Neural progenitor cell (in vitro differentiated cells): Measurements from ENCODE around the gene CDKN2A.

Experiments
- EZH2 ChIP-seq: fragments of 200-600 bp; sonication (generic); IDR thresholded peaks from 2 replicates; pipeline ENCODE4 v1.6.1; 2017; ENCODE audit warnings: antibody characterized with exemption, mild to moderate bottlenecking, moderate library complexity
- EZH2phosphoT487 ChIP-seq: fragments of 200-600 bp; sonication (generic); IDR thresholded peaks from 2 replicates; pipeline ENCODE4 v1.6.1; 2017; ENCODE audit warnings: antibody characterized with exemption
- TF ChIP-seq, protein P1 (sequence below): fragments of 200-600 bp; sonication (generic); IDR thresholded peaks from 2 replicates; pipeline ENCODE4 v1.5.1; 2017; ENCODE audit warnings: antibody characterized with exemption, mild to moderate bottlenecking

DNA sequence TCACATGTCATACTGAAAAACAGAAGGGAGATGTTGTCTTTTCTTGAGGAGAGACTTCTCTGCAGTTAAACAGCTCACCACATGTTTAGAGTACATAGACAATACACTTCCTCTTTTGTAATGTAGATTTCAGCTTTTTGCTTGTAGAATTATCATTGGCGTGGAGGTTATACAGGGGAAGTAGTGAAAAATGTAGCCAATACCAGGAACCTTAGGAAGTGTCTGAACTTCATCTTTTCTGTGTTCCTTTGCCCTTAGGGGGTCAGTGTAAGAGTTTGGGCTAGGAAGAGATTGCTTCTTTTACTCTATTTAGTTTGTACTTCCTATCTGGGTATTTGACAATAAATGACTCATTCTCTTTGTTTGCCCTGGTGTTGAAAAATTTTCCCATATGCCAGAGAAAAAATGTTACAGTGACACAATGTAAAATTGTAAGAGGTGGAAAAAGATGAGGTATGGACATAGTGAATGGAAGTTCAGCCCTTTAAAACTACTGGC is 36.0 kb upstream of the CDKN2A start:
- TF ChIP-seq, protein P1, sequence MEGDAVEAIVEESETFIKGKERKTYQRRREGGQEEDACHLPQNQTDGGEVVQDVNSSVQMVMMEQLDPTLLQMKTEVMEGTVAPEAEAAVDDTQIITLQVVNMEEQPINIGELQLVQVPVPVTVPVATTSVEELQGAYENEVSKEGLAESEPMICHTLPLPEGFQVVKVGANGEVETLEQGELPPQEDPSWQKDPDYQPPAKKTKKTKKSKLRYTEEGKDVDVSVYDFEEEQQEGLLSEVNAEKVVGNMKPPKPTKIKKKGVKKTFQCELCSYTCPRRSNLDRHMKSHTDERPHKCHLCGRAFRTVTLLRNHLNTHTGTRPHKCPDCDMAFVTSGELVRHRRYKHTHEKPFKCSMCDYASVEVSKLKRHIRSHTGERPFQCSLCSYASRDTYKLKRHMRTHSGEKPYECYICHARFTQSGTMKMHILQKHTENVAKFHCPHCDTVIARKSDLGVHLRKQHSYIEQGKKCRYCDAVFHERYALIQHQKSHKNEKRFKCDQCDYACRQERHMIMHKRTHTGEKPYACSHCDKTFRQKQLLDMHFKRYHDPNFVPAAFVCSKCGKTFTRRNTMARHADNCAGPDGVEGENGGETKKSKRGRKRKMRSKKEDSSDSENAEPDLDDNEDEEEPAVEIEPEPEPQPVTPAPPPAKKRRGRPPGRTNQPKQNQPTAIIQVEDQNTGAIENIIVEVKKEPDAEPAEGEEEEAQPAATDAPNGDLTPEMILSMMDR, result no peak
- no peak for TF ChIP-seq EZH2phosphoT487
- no peak for TF ChIP-seq EZH2
